Left ventricle myocardium inferior (tissue), 1 donor: Measurements from ENCODE around the gene ZSCAN16. TPM values are rescaled to one million over a fixed set of nuclear protein-coding genes. Genes with fewer than 3 reads are reported as not detected.
"Not testable (repeated sequence)": the region's sequence is repeated elsewhere in the genome, so short reads cannot be mapped to it uniquely, and the experiment has no call there.

Experiments used
- DNase-seq: peaks from one replicate; pipeline ENCODE4 v3.0.0-alpha.2; 2020
- H3K27ac ChIP-seq: fragments of 200-600 bp; replicated peaks from 2 replicates; pipeline ENCODE4 v1.8.0; 2021
- H3K27me3 ChIP-seq: fragments of 200-600 bp; 2 replicates; pipeline ENCODE4 v1.8.0; 2021; ENCODE audit warnings: low read depth
- H3K36me3 ChIP-seq: fragments of 200-600 bp; 2 replicates; pipeline ENCODE4 v1.8.0; 2021
- H3K4me1 ChIP-seq: fragments of 200-600 bp; 2 replicates; pipeline ENCODE4 v1.8.0; 2021
- H3K4me3 ChIP-seq: fragments of 200-600 bp; 2 replicates; pipeline ENCODE4 v1.8.0; 2021; ENCODE audit warnings: mild to moderate bottlenecking, moderate library complexity
- H3K9me3 ChIP-seq: fragments of 200-600 bp; replicated peaks from 2 replicates; pipeline ENCODE4 v1.8.0; 2021
- CTCF ChIP-seq: fragments of 200-600 bp; IDR thresholded peaks from 2 replicates; pipeline ENCODE4 v1.8.0; 2021; ENCODE audit warnings: antibody characterized with exemption, mild to moderate bottlenecking, borderline replicate concordance
- intact Hi-C: fragments of 100-400 bp; cut with micrococcal nuclease; formaldehyde crosslinking; loops from one replicate; pipeline ENCODE4 v1.11.0; 2022
- total RNA-seq: library from RNA; stranded (reverse); fragmentation: NEBNext Ultra II Directional; extraction: Animal tissue kit (Norgen Biotek cat#: 25700); gene quantifications from one replicate; pipeline ENCODE4 v1.2.1, GENCODE V29; 2021
- donor health status: DM: no; HTN: yes; CAD: no; lungs with severe emphysema.

Gene ZSCAN16
- total RNA-seq, 1 donor from 2014 or later = 2.1 TPM

GRCh38 chr6:28082939-28083338 lies 41.5 kb upstream of the ZSCAN16 start:
- Histone ChIP-seq H3K27me3 (no peaks in the 10 kb centered on the region), H3K9me3 (no peaks in the 10 kb centered on the region), H3K4me1 (peaks cover 20% of the 10 kb centered on the region), H3K4me3 (no peak overlapping the region), H3K27ac (no peak overlapping the region), H3K36me3 (peaks cover 9% of the 10 kb centered on the region)
- no peak for DNase-seq
- intact Hi-C loops = no loop called here
- TF ChIP-seq CTCF = no peak

- H3K27me3 ChIP-seq = peaks cover 6% of the 10 kb centered on the region
- no peak for TF ChIP-seq CTCF
- DNase-seq = no peak
- H3K9me3 ChIP-seq = peaks cover 20% of the 10 kb centered on the region
- peaks cover 9% of the 10 kb centered on the region for H3K4me1 ChIP-seq
- peaks cover 30% of the 10 kb centered on the region for H3K36me3 ChIP-seq
- intact Hi-C loops = no loop called here
- H3K27ac ChIP-seq = no peak overlapping the region
- H3K4me3 ChIP-seq = no peak overlapping the region
Measured at GRCh38 chr6:28089054-28089453, 35.4 kb upstream of the ZSCAN16 start.

- no peak for TF ChIP-seq CTCF
- peak; percentile 17 for DNase-seq
- peaks cover 20% of the 10 kb centered on the region for H3K9me3 ChIP-seq
- peaks cover 30% of the 10 kb centered on the region for H3K36me3 ChIP-seq
- peaks cover 9% of the 10 kb centered on the region for H3K4me1 ChIP-seq
- H3K27me3 ChIP-seq = peaks cover 6% of the 10 kb centered on the region
- intact Hi-C loops = no loop called here
- H3K4me3 ChIP-seq = peak overlapping the region; percentile 60
- no peak overlapping the region for H3K27ac ChIP-seq
Measured at GRCh38 chr6:28090917-28091586, 33.4 kb upstream of the ZSCAN16 start.

GRCh38 chr6:28102222-28102621 lies 22.2 kb upstream of the ZSCAN16 start:
- Histone ChIP-seq H3K27me3 (peaks cover 14% of the 10 kb centered on the region), H3K4me1 (peaks cover 11% of the 10 kb centered on the region)
- H3K9me3 ChIP-seq, intact Hi-C loops, H3K4me3 ChIP-seq, H3K27ac ChIP-seq, DNase-seq, H3K36me3 ChIP-seq: not testable (repeated sequence)

GRCh38 chr6:28102699-28103098 lies 21.7 kb upstream of the ZSCAN16 start:
- DNase-seq, intact Hi-C loops, H3K27ac ChIP-seq, H3K9me3 ChIP-seq, H3K4me3 ChIP-seq, H3K36me3 ChIP-seq: not testable (repeated sequence)
- H3K4me1 ChIP-seq = peaks cover 11% of the 10 kb centered on the region
- peaks cover 14% of the 10 kb centered on the region for H3K27me3 ChIP-seq

GRCh38 chr6:28104392-28105244 lies 19.8 kb upstream of the ZSCAN16 start:
- peak; percentile 79 for TF ChIP-seq CTCF
- Histone ChIP-seq H3K4me1 (peaks cover 11% of the 10 kb centered on the region), H3K27me3 (peaks cover 2% of the 10 kb centered on the region), H3K9me3 (no peaks in the 10 kb centered on the region), H3K36me3 (no peaks in the 10 kb centered on the region), H3K27ac (peak overlapping the region; percentile 79), H3K4me3 (peak overlapping the region; percentile 87)
- peak; percentile 79 for DNase-seq
- intact Hi-C loops = no loop called here
